Large intestine (tissue), 3 donors: ENCODE data around the gene IFT43. TPM values are rescaled to one million over a fixed set of nuclear protein-coding genes. Genes with fewer than 3 reads are reported as not detected.

Experiments
- DNase-seq, 2 donors: peaks; one replicate each; pipeline versions ENCODE4 v3.0.0 to v3.0.0-alpha.2; 2013
- H3K27ac ChIP-seq: one replicate; pipeline ENCODE4 v1.5.1; 2013; ENCODE audit warnings: low read length
- H3K27me3 ChIP-seq: 2 replicates; pipeline ENCODE4 v1.6.1; 2013; ENCODE audit warnings: low read length; ENCODE audit not compliant: control insufficient read depth, insufficient read depth
- H3K36me3 ChIP-seq: 2 replicates; pipeline ENCODE4 v1.6.1; 2013; ENCODE audit warnings: low read length; ENCODE audit not compliant: control insufficient read depth, insufficient read depth
- H3K4me1 ChIP-seq: one replicate; pipeline ENCODE4 v1.6.1; 2013; ENCODE audit warnings: low read length; ENCODE audit not compliant: control insufficient read depth, insufficient read depth
- H3K4me3 ChIP-seq: one replicate; pipeline ENCODE4 v1.5.1; 2013; ENCODE audit warnings: low read length
- H3K9me3 ChIP-seq: one replicate; pipeline ENCODE4 v1.6.1; 2013; ENCODE audit warnings: mild to moderate bottlenecking, low read depth, low read length, moderate library complexity; ENCODE audit not compliant: control insufficient read depth
- WGBS: methylation state at CpG from one replicate; pipeline ENCODE4 v1.1.5; 2013; ENCODE audit warnings: low lambda C conversion rate; ENCODE audit not compliant: insufficient coverage; 5-methylcytosine and 5-hydroxymethylcytosine counted together
- polyA plus RNA-seq: library from polyadenylated mRNA; unstranded; fragments of 120-200 nt; gene quantifications from one replicate; pipeline ENCODE4 v1.2.1, GENCODE V29; 2013

Gene IFT43
- polyA plus RNA-seq, 1 donor, result 44.8 TPM

DNA sequence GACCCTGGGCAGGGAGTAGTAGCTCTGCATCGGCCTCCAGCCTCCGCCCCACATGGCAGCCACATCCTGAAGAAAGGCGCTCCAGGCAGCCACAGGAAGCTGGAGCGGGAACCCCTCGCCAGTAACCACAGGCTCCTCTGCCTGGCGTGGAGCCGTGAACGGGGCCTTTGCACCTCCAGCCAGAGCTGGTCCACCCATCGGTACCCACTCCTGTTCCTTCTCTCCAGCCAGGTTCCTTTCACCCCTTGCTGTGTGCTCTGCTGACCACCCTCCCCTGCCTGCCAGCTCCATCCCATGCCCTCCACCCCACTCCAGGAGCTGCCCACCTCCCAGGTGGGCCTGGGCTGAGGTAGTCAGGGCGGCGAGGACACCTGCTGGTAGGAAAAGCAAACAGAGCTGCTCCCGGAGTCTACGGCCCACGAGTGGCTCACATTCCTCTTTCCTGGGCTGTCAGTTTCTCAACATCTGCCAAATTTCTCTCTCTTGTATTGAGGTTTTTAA lies 6.4 kb upstream of the IFT43 start:
- H3K27me3 ChIP-seq, result no peaks in the 10 kb centered on the region
- no CpG with 5 or more reads among the region's 14 CpGs for WGBS
- no peak for DNase-seq
- no peak overlapping the region for H3K27ac ChIP-seq
- H3K9me3 ChIP-seq, result no peaks in the 10 kb centered on the region
- H3K4me3 ChIP-seq, result peak overlapping the region; percentile 5
- H3K4me1 ChIP-seq, result peaks cover 23% of the 10 kb centered on the region
- H3K36me3 ChIP-seq, result no peaks in the 10 kb centered on the region

DNA sequence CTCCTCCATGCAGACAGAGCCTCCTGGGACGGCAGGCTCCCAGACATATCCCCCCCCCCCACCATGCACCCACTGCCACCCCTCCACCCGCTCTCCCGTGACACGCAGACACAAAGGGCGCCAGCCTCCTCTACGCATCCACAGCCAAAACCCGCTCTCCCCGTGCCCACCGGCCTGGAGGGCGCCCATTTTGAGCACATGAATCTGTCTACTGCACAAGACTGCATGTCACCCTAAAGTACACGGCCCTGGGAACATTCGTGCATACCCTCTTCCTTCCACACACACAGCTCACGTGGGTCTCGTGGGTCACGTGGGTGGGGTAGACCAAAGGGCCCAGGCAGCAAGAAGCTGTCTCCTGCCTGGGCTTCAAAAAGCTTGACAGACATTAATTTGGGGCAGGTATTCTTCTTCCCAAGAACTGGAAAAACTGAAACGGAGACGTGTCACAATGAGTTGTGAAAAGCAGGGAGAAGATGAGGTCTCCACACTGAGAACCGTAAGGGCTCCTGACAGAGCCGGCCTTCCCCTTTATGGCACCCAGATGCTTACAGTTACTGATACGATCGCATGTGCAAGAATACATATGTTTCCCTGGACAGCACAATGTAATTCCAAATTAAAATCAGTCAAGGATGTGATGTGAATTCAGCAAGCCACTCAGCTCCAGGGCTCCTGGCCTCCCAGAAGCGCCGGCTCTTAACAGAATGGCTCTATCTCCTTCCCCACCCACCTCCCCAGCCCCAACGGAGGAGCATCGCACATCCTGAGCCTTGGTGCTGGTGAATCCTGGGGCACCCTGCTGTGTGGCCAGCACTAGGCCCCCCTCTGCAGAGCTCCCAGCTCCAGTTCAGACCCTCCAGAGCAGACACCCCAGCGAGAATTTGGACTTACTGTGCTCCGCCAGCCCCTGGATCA lies 5.7 kb upstream of the IFT43 start:
- H3K27me3 ChIP-seq, result no peaks in the 10 kb centered on the region
- no peak for DNase-seq
- no peak overlapping the region for H3K27ac ChIP-seq
- peak overlapping the region; percentile 53 for H3K4me3 ChIP-seq
- WGBS, result 68% methylated on average over 3 of the region's 27 CpGs
- H3K9me3 ChIP-seq, result no peaks in the 10 kb centered on the region
- no peaks in the 10 kb centered on the region for H3K36me3 ChIP-seq
- H3K4me1 ChIP-seq, result peaks cover 23% of the 10 kb centered on the region

DNA sequence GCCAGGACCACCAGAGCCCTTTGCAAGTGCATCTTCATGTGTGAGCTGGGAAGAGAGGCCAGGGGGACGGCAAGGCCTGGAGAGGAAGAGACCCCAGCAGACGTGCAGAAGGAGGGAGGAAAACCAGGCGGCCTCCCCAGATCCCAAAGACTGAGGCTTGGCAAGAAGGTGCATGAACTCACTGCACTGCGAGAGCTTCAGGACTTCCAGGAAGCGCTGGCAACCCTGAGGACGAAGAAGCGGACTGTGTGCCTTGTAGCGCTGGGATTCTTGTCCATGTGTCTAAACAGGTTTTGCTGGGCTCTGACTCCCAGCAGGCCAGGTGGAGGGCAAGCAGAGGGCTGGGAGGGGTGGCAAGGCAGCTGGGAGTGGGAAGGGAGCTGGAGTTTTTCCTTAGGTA lies 4.7 kb upstream of the IFT43 start:
- H3K27me3 ChIP-seq, result no peaks in the 10 kb centered on the region
- peak overlapping the region; percentile 82 for H3K27ac ChIP-seq
- no peaks in the 10 kb centered on the region for H3K9me3 ChIP-seq
- DNase-seq, result no peak
- peak overlapping the region; percentile 53 for H3K4me3 ChIP-seq
- H3K36me3 ChIP-seq, result no peaks in the 10 kb centered on the region
- H3K4me1 ChIP-seq, result peaks cover 26% of the 10 kb centered on the region
- WGBS, result no CpG with 5 or more reads among the region's 8 CpGs

DNA sequence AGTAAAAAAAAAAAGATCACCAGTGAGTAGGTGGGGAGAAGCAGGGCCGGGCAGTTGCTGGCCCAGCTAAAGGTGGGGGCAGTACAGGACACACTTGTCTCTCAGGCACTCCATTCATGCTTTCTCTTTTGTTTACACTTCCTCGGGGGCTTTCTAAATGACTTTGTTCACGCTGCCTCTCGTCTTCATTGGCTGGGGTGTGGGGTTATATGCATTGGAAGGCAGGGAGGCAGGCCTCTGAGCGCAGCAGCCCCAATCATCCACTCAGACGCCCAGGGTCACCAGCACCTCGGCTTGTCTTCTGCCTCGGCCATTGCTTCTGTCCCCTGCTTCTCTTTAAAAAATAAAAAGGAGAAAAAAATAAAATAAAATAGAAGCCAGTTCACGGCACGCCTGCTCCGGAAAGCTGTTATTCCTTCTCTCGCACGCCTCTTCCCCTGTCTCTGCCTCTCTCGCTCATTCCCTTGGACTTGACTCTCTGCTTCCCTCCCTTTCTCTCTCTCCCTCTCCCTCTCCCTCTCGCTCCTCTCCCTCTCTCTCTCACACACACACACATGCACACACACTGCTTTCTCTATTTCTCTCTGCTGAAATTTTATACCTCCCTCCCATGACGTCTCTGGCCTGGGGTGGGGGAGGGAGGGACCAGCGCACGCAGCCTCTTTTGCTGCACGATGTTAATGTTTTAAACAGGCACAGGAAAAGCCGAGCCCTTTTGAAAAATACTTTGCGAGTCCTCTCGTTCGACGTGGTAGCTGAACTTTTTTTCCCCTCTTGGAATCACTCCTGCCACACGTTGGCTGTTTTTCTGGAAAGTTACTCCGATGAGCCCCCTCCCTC lies 3.9 kb upstream of the IFT43 start, which contains the start of gene TGFB3:
Gene TGFB3, minus strand, starts transcription at position 570 of the 840 bp plus-strand sequence. CDS start 1,102 bp downstream, outside the sequence.
- no peaks in the 10 kb centered on the region for H3K9me3 ChIP-seq
- no peaks in the 10 kb centered on the region for H3K36me3 ChIP-seq
- H3K4me1 ChIP-seq, result peaks cover 26% of the 10 kb centered on the region
- H3K4me3 ChIP-seq, result peak within 1 kb of the TSS; percentile 53
- H3K27ac ChIP-seq, result peak within 1 kb of the TSS; percentile 82
- 0% methylated on average over 6 of the region's 26 CpGs for WGBS
- peak; percentile 87 to 89 for DNase-seq
- no peaks in the 10 kb centered on the region for H3K27me3 ChIP-seq

DNA sequence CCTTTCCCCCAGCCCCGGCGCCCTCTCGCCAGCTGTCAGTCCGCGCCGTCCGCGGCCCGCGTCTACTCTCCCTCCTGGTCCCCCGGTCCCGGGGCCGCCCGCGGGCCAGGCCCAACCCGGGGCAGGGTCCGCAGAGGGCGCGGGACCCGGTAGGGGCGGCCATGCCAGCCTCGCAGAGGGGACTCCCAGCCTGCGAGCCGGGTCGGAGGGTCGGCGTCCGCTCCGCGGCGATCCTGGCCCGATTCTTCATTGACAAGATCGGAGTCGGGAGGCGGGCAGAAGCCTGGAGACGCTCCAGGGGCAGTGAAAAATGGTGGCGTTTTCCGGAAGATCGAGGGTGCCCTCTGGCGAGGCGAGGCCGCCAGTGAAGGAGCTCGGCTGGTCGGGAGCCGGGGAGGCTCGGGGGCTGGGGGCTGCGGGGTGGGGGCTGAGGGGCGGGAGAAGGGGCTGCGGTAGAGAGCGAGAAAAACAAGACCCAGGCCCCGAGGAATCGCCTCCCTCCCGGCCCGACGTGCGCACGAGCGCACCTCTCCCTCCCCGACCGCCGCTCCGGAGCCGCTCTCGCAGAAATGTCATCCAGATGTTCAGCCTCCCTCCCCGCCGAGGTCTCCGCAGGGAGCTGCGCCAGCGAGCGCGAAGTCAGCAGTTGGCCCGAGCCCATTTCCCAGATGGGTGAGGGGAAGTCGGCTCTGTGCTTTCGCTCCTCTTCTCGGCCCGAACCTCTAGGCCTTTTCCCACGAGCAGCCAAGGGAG lies 3.1 kb upstream of the IFT43 start:
- H3K27ac ChIP-seq, result peak overlapping the region; percentile 82
- peaks cover 19% of the 10 kb centered on the region for H3K4me1 ChIP-seq
- peak; percentile 64 to 85 for DNase-seq
- no peaks in the 10 kb centered on the region for H3K36me3 ChIP-seq
- no peaks in the 10 kb centered on the region for H3K9me3 ChIP-seq
- H3K4me3 ChIP-seq, result peak overlapping the region; percentile 53
- WGBS, result no CpG with 5 or more reads among the region's 77 CpGs
- no peaks in the 10 kb centered on the region for H3K27me3 ChIP-seq

DNA sequence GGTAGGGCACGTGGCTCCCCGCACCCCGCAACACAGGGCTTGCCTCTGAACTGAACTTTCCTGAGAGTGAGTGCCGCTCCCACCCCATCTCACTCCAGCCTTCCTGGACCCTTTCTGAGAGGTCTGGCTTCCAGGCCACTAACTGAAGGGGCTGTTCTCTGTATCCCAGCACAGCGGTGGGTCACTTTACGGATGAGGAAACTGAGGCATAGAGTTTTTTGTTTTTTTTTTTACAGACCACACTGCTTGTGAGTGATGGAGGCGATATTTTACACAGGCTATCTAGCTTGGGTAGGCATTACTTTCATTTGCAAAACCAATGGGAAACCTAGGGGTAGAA lies 2.6 kb upstream of the IFT43 start:
- Histone ChIP-seq H3K9me3 (no peaks in the 10 kb centered on the region), H3K4me3 (peak overlapping the region; percentile 53), H3K27ac (no peak overlapping the region), H3K36me3 (no peaks in the 10 kb centered on the region), H3K27me3 (no peaks in the 10 kb centered on the region), H3K4me1 (peaks cover 18% of the 10 kb centered on the region)
- no peak for DNase-seq
- no CpG with 5 or more reads among the region's 7 CpGs for WGBS

DNA sequence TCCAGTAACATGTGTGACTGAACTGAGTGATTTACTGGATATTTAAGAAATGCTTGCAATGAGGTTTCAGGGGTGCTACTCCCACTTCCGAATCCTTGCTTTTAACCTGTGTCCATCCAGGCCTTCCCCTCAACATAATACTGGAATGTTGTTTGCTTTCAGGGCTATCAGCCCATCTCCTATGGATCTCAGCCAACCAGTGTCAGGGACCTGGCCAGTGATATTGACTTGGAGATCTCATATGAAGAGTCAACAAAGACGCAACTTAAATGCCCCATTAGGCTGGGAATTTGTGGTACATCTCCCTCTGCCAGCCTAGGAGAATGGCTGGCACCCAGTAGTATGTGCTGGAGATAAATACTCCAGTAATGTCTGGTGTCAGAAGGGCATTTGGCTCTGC lies 889 bp upstream of the IFT43 start:
- Histone ChIP-seq H3K4me3 (no peak overlapping the region), H3K27me3 (no peaks in the 10 kb centered on the region), H3K9me3 (no peaks in the 10 kb centered on the region), H3K4me1 (peaks cover 18% of the 10 kb centered on the region), H3K27ac (no peak overlapping the region), H3K36me3 (peaks cover 2% of the 10 kb centered on the region)
- WGBS, result no CpG with 5 or more reads among the region's 2 CpGs
- DNase-seq, result no peak

DNA sequence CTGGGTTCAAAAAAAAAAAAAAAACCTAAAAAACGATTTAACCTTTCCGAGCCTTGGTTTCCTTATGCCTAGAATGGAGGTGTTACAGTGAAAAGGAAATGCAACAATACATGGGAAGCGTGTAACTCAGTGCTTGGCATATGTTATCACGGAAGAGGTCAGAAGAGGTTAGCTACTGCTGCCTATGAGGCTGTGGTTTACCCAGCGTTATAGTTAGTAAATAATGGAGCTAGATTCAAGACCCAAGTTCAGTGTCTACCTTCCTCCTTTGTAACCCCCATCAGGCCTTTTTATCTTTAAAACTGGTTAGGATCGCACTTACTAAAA lies 839 bp downstream of the IFT43 start:
- no CpG with 5 or more reads among the region's 6 CpGs for WGBS
- H3K27me3 ChIP-seq, result no peaks in the 10 kb centered on the region
- DNase-seq, result no peak
- no peaks in the 10 kb centered on the region for H3K9me3 ChIP-seq
- peaks cover 12% of the 10 kb centered on the region for H3K4me1 ChIP-seq
- H3K27ac ChIP-seq, result peak overlapping the region; percentile 74
- H3K4me3 ChIP-seq, result peak overlapping the region; percentile 86
- peaks cover 16% of the 10 kb centered on the region for H3K36me3 ChIP-seq

DNA sequence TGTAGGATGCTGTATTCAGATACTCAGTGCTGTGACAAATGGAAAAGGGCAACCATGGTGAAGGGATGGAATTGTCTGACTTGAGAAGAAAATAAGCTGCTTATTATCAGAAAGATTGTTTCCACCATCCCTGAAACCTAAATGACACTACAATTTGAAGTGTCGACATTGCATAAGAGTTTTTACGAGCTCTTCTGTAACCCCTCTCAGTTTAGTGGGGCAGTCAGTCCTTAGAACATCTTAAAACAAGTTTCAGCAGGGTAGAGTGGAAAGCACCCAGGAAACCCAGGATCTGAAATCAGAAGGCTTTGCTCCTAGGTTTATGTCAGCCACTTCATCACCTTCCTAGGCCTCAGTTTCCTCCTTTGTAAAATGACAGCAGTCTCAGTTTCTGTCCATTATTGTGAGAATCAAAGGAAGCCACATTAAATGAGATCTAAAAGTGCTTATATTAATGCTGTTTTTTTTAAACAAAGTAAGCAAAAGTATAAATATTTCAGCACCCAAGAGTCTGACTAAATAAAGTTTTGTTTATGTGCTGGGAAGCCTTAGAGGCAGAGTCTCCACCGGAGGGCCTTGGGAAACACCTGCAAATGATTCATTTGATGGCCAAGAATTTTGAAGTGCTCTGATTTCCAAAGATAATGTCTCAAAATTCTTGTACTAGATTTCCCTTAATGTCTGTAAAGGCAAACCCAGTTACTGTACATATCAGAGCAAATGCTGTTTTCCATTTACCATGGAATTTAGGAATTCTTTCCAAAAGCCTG lies 1.8 kb downstream of the IFT43 start:
- Histone ChIP-seq H3K27me3 (no peaks in the 10 kb centered on the region), H3K27ac (no peak overlapping the region)

More for the DNA sequence above, 1.8 kb downstream of the IFT43 start:
- peaks cover 9% of the 10 kb centered on the region for H3K4me1 ChIP-seq
- H3K36me3 ChIP-seq, result peaks cover 25% of the 10 kb centered on the region
- DNase-seq, result no peak
- H3K4me3 ChIP-seq, result no peak overlapping the region
- no peaks in the 10 kb centered on the region for H3K9me3 ChIP-seq
- WGBS, result no CpG with 5 or more reads among the region's 3 CpGs
